Fibroblast of villous mesenchyme (primary cell): Measurements from ENCODE around the gene HIVEP3. TPM values are rescaled to one million over a fixed set of nuclear protein-coding genes. Genes with fewer than 3 reads are reported as not detected.

Experiments
- DNase-seq: peaks from one replicate; pipeline ENCODE4 v3.0.0-alpha.2; 2010; ENCODE audit warnings: low read depth
- H3K4me3 ChIP-seq: 2 replicates; pipeline ENCODE4 v1.5.1; 2011; ENCODE audit warnings: low read depth, mild to moderate bottlenecking, low read length
- CTCF ChIP-seq: IDR thresholded peaks from 2 replicates; pipeline ENCODE4 v1.5.1; 2012; ENCODE audit warnings: low read depth, mild to moderate bottlenecking, low read length; ENCODE audit not compliant: insufficient read depth
- total RNA-seq: library from RNA; depleted of rRNA; stranded (reverse); fragments of >200 nt; gene quantifications from 2 replicates; pipeline ENCODE4 v1.2.3, GENCODE V29; 2012

The HIVEP3 gene
- total RNA-seq, 1 donor: 0.86 TPM

GRCh38 chr1:41735631-41736260 lies 183.0 kb downstream of the HIVEP3 start:
- peak; percentile 21 for DNase-seq
- no peak overlapping the region for H3K4me3 ChIP-seq
- no peak for TF ChIP-seq CTCF

- TF ChIP-seq CTCF: no peak
- no peak overlapping the region for H3K4me3 ChIP-seq
Observed at GRCh38 chr1:41735139-41735538, 183.6 kb downstream of the HIVEP3 start.

GRCh38 chr1:41734201-41734970 lies 184.3 kb downstream of the HIVEP3 start:
- H3K4me3 ChIP-seq: no peak overlapping the region
- no peak for DNase-seq

More at GRCh38 chr1:41735139-41735538, 183.6 kb downstream of the HIVEP3 start:
- DNase-seq: no peak

GRCh38 chr1:41733725-41734124 lies 185.0 kb downstream of the HIVEP3 start:
- TF ChIP-seq CTCF: no peak
- no peak for DNase-seq
- H3K4me3 ChIP-seq: no peak overlapping the region

More at GRCh38 chr1:41734201-41734970, 184.3 kb downstream of the HIVEP3 start:
- TF ChIP-seq CTCF: no peak

GRCh38 chr1:41733021-41733420 lies 185.7 kb downstream of the HIVEP3 start:
- DNase-seq: no peak
- TF ChIP-seq CTCF: no peak

GRCh38 chr1:41731516-41732030 lies 187.1 kb downstream of the HIVEP3 start:
- no peak overlapping the region for H3K4me3 ChIP-seq
- DNase-seq: peak; percentile 56
- no peak for TF ChIP-seq CTCF

More at GRCh38 chr1:41733021-41733420, 185.7 kb downstream of the HIVEP3 start:
- H3K4me3 ChIP-seq: no peak overlapping the region
